ENCODE data around the gene FBP1. TPM values are rescaled to one million over a fixed set of nuclear protein-coding genes. Genes with fewer than 3 reads are reported as not detected.

FBP1 gene
- total and polyA plus RNA-seq, 5 donors: 1.9 to 3.8 (median 2.8) TPM

DNA sequence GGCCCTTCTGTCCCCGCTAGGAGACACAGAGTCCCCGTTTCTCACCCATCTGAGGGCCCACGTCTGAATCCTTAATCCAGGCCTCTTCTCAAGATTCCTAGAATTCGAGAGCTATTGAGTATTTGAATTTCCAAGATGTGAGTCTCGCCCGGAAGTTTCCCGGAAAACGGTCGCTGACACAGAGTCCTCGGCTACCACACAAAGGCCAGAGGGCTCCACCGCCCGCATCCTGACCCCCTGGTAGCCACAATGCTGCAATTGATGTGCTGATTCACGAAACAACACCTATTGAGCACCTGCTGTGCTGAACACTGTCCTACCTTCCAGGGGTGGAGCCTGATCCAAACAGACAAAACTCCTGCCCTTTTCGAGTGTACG, 670 bp upstream of the FBP1 start:
- intact Hi-C loops (cut with DNase I): no loop called here
- H3K27ac ChIP-seq (ENCODE audit: low read length): no peak overlapping the region
- ATAC-seq: no peak
- no peaks in the 10 kb centered on the region for H3K9me3 ChIP-seq (ENCODE audit: control insufficient read depth, low read length)
- H3K27me3 ChIP-seq (ENCODE audit: control insufficient read depth, insufficient read depth): no peaks in the 10 kb centered on the region
- 62% methylated on average over 15 of the region's 15 CpGs for WGBS
- H3K4me3 ChIP-seq (ENCODE audit: low read length): peak overlapping the region; percentile 59
- H3K4me1 ChIP-seq (ENCODE audit: control insufficient read depth, insufficient read depth, low read length): no peaks in the 10 kb centered on the region
- DNase-seq: no peak

DNA sequence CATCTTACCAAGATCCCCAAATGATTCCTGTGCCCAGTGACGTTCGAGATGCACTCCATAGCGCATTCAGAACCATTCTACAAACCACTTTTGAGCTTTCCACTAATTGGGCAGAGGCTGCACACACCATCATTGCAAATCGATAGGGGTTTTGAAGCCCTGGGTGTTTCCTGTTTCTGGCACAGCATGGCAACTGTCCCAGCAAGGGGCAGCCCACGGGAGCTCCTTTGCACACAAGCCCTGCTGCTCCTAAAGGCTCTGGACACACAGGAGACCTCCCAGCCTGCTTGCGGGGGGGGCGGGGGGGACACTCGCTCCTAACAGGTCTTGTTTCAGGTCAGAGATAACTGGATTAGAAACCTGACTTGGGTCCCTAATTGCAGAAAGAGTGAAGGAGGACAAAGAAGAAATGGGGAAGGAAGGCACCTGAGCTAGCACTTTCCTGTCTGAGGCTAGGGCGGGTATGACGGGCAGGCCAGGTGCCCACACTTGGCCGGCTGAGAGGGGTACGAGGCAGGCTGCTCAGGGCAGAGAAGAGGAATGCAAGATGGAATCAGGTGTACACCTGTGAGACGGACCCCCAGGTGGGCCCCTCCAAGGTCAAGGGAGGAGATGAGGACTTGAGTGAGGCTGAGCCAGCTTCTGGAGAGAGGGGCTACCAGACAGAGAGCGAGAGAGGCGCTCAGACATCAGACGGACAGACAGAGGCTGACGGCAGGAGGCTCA, 820 bp downstream of the FBP1 start:
- H3K4me3 ChIP-seq (ENCODE audit: low read length): no peak overlapping the region
- no peak for DNase-seq
- intact Hi-C loops (cut with DNase I): no loop called here
- no peaks in the 10 kb centered on the region for H3K4me1 ChIP-seq (ENCODE audit: control insufficient read depth, insufficient read depth, low read length)
- H3K27ac ChIP-seq (ENCODE audit: low read length): no peak overlapping the region
- no peaks in the 10 kb centered on the region for H3K27me3 ChIP-seq (ENCODE audit: control insufficient read depth, insufficient read depth)
- ATAC-seq: peak in 1 of 2 donors; percentile 3
- WGBS: 68% methylated on average over 17 of the region's 17 CpGs
- H3K9me3 ChIP-seq (ENCODE audit: control insufficient read depth, low read length): no peaks in the 10 kb centered on the region

DNA sequence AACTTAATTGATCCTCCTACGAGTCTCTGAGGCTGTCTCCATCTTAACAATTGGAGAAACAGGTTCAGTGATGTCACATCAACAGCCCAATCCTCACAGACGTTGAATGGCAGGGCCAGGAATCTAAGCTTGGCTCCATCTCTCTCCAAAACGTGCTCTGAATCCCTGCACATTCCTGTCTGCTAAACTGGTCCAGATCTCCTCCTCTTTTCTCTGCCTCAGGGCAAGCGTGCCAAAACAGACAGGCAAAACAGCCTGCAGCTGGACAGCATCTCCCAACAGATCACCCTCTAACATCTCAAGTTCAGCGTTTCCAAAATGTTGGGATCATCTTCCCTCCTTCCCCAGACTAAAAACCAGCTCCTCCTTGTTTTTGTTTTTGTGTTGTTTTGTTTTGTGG, 6.6 kb downstream of the FBP1 start:
- intact Hi-C loops (cut with DNase I): no loop called here
- H3K27me3 ChIP-seq (ENCODE audit: control insufficient read depth, insufficient read depth): no peaks in the 10 kb centered on the region
- no peak overlapping the region for H3K4me3 ChIP-seq (ENCODE audit: low read length)
- H3K9me3 ChIP-seq (ENCODE audit: control insufficient read depth, low read length): no peaks in the 10 kb centered on the region
- WGBS: 20% methylated on average over 5 of the region's 5 CpGs
- H3K4me1 ChIP-seq (ENCODE audit: control insufficient read depth, insufficient read depth, low read length): no peaks in the 10 kb centered on the region
- no peak overlapping the region for H3K27ac ChIP-seq (ENCODE audit: low read length)
- no peak for ATAC-seq
- no peak for DNase-seq

DNA sequence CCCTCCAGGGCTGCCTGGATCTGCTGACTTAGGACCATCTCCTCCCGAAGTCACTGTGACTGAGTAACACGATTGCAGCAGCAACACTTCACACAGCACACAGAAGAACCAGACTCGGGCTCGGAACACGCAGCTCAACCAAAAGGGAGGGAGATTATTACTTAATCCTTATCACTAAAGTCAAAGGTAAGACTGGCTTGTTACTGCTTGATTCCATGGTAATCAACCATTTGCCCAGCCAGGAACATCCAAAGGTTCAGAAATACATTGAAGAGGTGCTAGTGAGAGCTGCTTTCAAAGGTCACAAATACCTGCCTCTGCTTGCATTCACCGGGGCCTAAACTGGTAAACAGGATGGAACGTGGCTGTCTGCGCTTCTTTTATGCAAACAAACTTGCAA, 7.7 kb downstream of the FBP1 start:
- intact Hi-C loops (cut with DNase I): no loop called here
- ATAC-seq: no peak
- Histone ChIP-seq H3K4me1 (ENCODE audit: control insufficient read depth, insufficient read depth, low read length) (no peaks in the 10 kb centered on the region), H3K27ac (ENCODE audit: low read length) (no peak overlapping the region), H3K9me3 (ENCODE audit: control insufficient read depth, low read length) (no peaks in the 10 kb centered on the region), H3K4me3 (ENCODE audit: low read length) (no peak overlapping the region), H3K27me3 (ENCODE audit: control insufficient read depth, insufficient read depth) (no peaks in the 10 kb centered on the region)
- WGBS: 71% methylated on average over 8 of the region's 8 CpGs
- DNase-seq: no peak

DNA sequence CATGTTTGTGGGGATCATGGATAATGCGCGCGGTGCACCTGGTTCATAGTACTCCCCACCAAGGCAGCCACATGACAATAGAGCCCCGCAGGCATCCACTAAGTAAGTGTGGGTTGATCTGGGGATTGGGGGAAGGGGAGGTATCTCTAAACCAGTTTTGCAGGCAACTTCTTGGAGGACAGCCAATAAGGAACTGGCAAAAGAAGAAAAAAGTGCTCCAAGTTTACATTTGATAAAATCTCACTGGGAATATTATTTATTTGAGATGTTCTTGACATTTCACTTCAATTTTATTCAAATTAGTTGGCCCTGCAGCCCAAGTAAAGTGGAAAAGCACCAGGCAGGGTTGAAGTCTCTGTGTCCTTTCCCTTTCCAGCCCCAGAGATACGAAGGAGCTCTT, 8.5 kb downstream of the FBP1 start:
- intact Hi-C loops (cut with DNase I): no loop called here
- H3K27ac ChIP-seq (ENCODE audit: low read length): no peak overlapping the region
- DNase-seq (no peak), ATAC-seq (no peak)
- H3K27me3 ChIP-seq (ENCODE audit: control insufficient read depth, insufficient read depth): no peaks in the 10 kb centered on the region
- no peak overlapping the region for H3K4me3 ChIP-seq (ENCODE audit: low read length)
- 69% methylated on average over 5 of the region's 5 CpGs for WGBS
- no peaks in the 10 kb centered on the region for H3K4me1 ChIP-seq (ENCODE audit: control insufficient read depth, insufficient read depth, low read length)
- H3K9me3 ChIP-seq (ENCODE audit: control insufficient read depth, low read length): no peaks in the 10 kb centered on the region

DNA sequence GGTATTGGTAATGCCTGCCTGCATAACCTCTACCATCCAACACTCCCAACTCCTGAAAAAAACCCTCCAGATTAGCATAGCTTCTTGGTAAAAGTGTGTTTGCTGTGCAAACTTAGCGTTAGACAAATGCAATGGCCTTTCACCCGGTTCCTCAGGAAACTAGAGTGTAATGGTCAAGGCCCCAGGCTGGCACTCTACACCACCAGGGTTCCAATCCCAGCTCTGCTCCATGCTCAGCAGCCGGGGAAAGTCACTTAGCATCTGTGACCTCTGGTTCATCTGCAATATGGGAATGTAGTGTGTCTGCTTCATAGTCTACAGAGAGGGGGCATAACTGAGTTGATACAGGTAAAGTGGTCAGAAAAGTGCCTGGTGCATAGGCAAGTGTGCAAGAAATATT, 9.0 kb downstream of the FBP1 start:
- no peaks in the 10 kb centered on the region for H3K4me1 ChIP-seq (ENCODE audit: control insufficient read depth, insufficient read depth, low read length)
- H3K27ac ChIP-seq (ENCODE audit: low read length): no peak overlapping the region
- intact Hi-C loops (cut with DNase I): no loop called here
- no peaks in the 10 kb centered on the region for H3K27me3 ChIP-seq (ENCODE audit: control insufficient read depth, insufficient read depth)
- ATAC-seq: no peak
- H3K9me3 ChIP-seq (ENCODE audit: control insufficient read depth, low read length): no peaks in the 10 kb centered on the region
- no peak for DNase-seq
- WGBS: 86% methylated on average over 3 of the region's 3 CpGs
- H3K4me3 ChIP-seq (ENCODE audit: low read length): no peak overlapping the region

DNA sequence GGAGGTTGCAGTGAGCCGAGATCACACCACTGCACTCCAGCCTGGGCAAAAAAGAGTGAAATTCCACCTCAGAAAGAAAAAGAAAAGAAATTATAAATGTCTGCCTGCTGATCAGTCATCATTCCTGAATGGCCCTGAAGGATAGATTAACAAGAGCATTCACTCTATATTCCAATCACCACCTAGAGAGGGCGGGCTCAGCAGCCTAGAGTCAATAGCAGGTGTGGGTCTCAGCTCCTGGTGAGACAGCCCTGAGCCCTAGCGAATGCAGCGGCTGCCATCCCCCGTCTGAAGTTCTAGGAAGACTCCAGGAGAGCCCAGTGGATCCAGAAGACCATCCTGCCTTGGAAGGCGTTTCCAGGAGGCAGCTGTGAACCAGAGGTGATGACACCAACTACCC, 12.0 kb downstream of the FBP1 start:
- H3K9me3 ChIP-seq (ENCODE audit: control insufficient read depth, low read length): no peaks in the 10 kb centered on the region
- no peaks in the 10 kb centered on the region for H3K4me1 ChIP-seq (ENCODE audit: control insufficient read depth, insufficient read depth, low read length)
- DNase-seq (no peak), ATAC-seq (no peak)
- 90% methylated on average over 6 of the region's 6 CpGs for WGBS
- no peaks in the 10 kb centered on the region for H3K27me3 ChIP-seq (ENCODE audit: control insufficient read depth, insufficient read depth)
- intact Hi-C loops (cut with DNase I): no loop called here
- H3K27ac ChIP-seq (ENCODE audit: low read length): no peak overlapping the region
- no peak overlapping the region for H3K4me3 ChIP-seq (ENCODE audit: low read length)

DNA sequence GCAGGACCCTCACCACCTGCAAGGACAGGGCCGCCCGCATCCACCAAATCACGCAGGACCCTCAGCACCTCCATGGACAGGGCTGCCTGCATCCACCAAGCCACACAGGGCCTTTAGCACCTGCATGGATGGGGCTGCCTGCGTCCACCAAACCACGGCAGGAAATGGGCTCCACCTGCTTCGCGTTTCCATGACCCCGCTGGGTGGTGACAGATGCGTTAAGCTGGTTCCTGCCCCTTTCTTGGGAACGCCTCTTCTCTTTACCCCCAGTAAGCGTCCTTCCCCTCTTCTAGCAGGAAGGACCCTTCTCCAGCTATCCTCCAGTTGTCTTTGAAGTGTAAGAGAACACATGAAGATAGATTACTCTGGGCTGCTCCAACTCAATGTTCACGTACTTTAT, 13.5 kb downstream of the FBP1 start:
- intact Hi-C loops (cut with DNase I): no loop called here
- ATAC-seq (no peak), DNase-seq (no peak)
- Histone ChIP-seq H3K4me1 (ENCODE audit: control insufficient read depth, insufficient read depth, low read length) (no peaks in the 10 kb centered on the region), H3K4me3 (ENCODE audit: low read length) (no peak overlapping the region), H3K27me3 (ENCODE audit: control insufficient read depth, insufficient read depth) (no peaks in the 10 kb centered on the region), H3K9me3 (ENCODE audit: control insufficient read depth, low read length) (no peaks in the 10 kb centered on the region), H3K27ac (ENCODE audit: low read length) (no peak overlapping the region)
- WGBS: 73% methylated on average over 12 of the region's 12 CpGs

DNA sequence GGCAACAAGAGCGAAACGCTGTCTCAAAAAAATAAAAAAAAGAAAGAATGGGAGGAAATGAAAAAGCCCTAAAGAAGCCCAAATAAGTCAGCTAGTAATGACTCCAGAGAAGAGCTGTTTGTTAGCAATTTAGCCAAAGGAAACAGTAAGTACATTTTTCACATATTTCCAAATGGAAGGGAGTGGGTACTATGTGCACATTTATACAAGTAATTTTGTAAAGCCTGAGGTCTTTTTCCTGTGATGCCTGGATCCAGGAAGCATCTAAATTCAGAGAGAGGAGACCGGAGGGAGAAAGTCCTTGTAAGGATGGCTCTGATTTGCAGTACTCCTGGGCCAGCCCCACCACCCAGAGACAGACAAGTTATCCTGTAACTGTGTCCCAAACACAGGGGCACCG, 14.7 kb downstream of the FBP1 start:
- 56% methylated on average over 4 of the region's 4 CpGs for whole genome bisulfite sequencing

DNA sequence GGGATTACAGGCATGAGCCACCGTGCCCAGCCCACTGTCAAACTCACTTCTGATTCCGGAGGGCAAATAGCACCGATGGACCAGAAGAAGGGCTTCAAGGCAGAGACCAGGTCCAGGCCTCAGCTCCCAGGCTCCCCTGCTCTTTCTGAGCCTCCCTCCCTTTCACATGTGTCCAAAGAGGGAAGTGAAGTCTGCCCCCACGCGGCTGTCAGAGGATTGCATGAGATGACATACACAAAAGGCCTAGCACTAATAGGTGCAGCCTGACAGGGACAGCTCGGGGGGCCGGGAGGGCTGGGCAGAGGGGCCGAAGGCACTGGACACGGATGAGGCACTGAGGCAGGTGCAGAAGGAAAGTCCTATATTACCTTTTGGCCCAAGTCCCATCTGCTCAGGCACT, 16.1 kb downstream of the FBP1 start:
- Histone ChIP-seq H3K9me3 (ENCODE audit: control insufficient read depth, low read length) (no peaks in the 10 kb centered on the region), H3K4me1 (ENCODE audit: control insufficient read depth, insufficient read depth, low read length) (peaks cover 3% of the 10 kb centered on the region), H3K4me3 (ENCODE audit: low read length) (no peak overlapping the region), H3K27ac (ENCODE audit: low read length) (no peak overlapping the region), H3K27me3 (ENCODE audit: control insufficient read depth, insufficient read depth) (no peaks in the 10 kb centered on the region)
- ATAC-seq (no peak), DNase-seq (peak in 2 of 3 donors; percentile 64 to 66)
- intact Hi-C loops (cut with DNase I): no loop called here
- 72% methylated on average over 9 of the region's 9 CpGs for WGBS

More for the DNA sequence above, 14.7 kb downstream of the FBP1 start:
- Histone ChIP-seq H3K27ac (ENCODE audit: low read length) (no peak overlapping the region), H3K9me3 (ENCODE audit: control insufficient read depth, low read length) (no peaks in the 10 kb centered on the region), H3K4me1 (ENCODE audit: control insufficient read depth, insufficient read depth, low read length) (no peaks in the 10 kb centered on the region), H3K27me3 (ENCODE audit: control insufficient read depth, insufficient read depth) (no peaks in the 10 kb centered on the region), H3K4me3 (ENCODE audit: low read length) (no peak overlapping the region)
- intact Hi-C loops (cut with DNase I): no loop called here
- no peak for DNase-seq
- no peak for ATAC-seq

DNA sequence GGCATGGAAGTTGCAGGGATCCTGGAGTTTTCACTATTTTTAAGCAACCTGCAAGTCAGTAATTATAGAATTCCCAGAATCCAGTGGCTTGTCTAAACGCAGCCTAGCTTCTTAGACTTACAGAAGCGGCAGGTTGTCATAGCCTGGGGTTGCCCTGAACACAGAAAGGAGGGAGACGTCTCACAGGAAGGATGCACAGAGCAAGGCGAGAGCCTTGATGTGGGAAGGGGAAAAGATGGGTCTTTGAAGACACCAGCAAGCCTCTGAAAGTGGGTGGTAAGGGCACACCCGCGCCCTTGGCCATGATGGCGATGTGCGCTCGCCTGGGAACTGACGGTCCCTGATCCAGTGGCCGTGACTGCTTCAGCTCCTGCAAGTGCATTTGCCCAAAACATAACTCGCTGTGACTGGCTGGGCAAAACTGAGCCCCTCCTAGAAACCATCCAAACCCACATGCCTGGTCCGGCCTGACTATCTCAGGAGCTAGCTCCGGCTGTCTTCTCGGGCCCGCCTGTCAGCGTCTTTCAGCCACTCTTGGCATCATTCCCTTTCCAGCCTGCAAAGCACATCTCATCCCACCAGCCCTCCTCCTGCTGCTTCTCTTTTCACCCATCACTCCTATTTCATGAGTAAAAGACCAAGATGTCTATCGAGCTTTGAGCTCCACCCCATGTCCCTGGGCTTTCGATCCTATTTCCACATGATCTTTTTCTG, 17.1 kb downstream of the FBP1 start:
- 79% methylated on average over 19 of the region's 19 CpGs for whole genome bisulfite sequencing
- no peak for DNase-seq
- H3K4me1 ChIP-seq (ENCODE audit: control insufficient read depth, insufficient read depth, low read length): peaks cover 3% of the 10 kb centered on the region
- no peak overlapping the region for H3K27ac ChIP-seq (ENCODE audit: low read length)
- intact Hi-C loops (cut with DNase I): no loop called here
- no peak overlapping the region for H3K4me3 ChIP-seq (ENCODE audit: low read length)
- no peaks in the 10 kb centered on the region for H3K27me3 ChIP-seq (ENCODE audit: control insufficient read depth, insufficient read depth)
- H3K9me3 ChIP-seq (ENCODE audit: control insufficient read depth, low read length): no peaks in the 10 kb centered on the region
- no peak for ATAC-seq

Data from right cardiac atrium (tissue), 5 donors.